B cell (primary cell): Measurements from ENCODE around the gene CTRL.

Source experiments
- EZH2 ChIP-seq: IDR thresholded peaks from 2 replicates; pipeline ENCODE4 v1.6.1; 2012; ENCODE audit warnings: borderline replicate concordance, low read depth, mild to moderate bottlenecking, moderate library complexity, low read length; ENCODE audit not compliant: insufficient read depth, poor library complexity, severe bottlenecking
- TF ChIP-seq, protein P1 (sequence below): fragments of 200-600 bp; IDR thresholded peaks from one replicate; pipeline ENCODE4 v1.8.0; 2022; ENCODE audit warnings: antibody characterized with exemption, mild to moderate bottlenecking

DNA sequence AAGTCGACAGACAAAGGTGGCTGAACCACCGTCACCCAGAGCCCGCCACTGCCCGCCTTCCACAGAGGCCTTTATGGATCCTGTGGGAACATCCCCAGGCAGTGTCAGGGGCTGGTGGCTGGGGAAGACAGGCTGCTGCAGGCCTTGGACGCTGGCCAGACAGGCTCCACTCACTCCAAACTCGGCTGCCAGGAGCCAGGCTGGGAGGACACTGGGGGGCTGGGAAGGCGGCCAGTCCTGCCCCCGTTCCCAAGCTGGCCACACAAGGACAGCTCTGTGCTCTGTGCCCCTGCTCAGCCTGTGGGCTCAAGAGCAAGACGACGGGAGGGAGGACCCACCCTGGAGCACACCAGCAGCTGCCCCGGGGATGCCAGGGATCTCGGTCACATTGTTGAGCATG, 19.8 kb upstream of the CTRL start:
- TF ChIP-seq, protein P1, sequence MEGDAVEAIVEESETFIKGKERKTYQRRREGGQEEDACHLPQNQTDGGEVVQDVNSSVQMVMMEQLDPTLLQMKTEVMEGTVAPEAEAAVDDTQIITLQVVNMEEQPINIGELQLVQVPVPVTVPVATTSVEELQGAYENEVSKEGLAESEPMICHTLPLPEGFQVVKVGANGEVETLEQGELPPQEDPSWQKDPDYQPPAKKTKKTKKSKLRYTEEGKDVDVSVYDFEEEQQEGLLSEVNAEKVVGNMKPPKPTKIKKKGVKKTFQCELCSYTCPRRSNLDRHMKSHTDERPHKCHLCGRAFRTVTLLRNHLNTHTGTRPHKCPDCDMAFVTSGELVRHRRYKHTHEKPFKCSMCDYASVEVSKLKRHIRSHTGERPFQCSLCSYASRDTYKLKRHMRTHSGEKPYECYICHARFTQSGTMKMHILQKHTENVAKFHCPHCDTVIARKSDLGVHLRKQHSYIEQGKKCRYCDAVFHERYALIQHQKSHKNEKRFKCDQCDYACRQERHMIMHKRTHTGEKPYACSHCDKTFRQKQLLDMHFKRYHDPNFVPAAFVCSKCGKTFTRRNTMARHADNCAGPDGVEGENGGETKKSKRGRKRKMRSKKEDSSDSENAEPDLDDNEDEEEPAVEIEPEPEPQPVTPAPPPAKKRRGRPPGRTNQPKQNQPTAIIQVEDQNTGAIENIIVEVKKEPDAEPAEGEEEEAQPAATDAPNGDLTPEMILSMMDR = no peak
- TF ChIP-seq EZH2 = no peak
